HG03060 (cell line): Measurements from ENCODE around the gene TMEM40.
"Not testable (repeated sequence)": the region's sequence is repeated elsewhere in the genome, so short reads cannot be mapped to it uniquely, and the experiment has no call there.

Source experiments
- ATAC-seq: cut with Tn5 transposase; IDR thresholded peaks from one replicate; pipeline ENCODE4 v1.9.1; 2021; ENCODE audit warnings: low read depth, moderate number of reproducible peaks; ENCODE audit not compliant: unreplicated experiment

Gene TMEM40

GRCh38 chr3:12777171-12777570, 18.1 kb upstream of the TMEM40 start:
- no peak for ATAC-seq

GRCh38 chr3:12775970-12776369, 16.9 kb upstream of the TMEM40 start:
- ATAC-seq, result not testable (repeated sequence)

GRCh38 chr3:12775226-12775625, 16.2 kb upstream of the TMEM40 start:
- no peak for ATAC-seq

GRCh38 chr3:12774619-12775018, 15.6 kb upstream of the TMEM40 start:
- ATAC-seq, result no peak

GRCh38 chr3:12773710-12774086, 14.6 kb upstream of the TMEM40 start:
- ATAC-seq, result no peak

- ATAC-seq, result no peak
Measured at GRCh38 chr3:12773030-12773709, 14.1 kb upstream of the TMEM40 start.

GRCh38 chr3:12772462-12772861, 13.4 kb upstream of the TMEM40 start:
- ATAC-seq, result no peak

DNA sequence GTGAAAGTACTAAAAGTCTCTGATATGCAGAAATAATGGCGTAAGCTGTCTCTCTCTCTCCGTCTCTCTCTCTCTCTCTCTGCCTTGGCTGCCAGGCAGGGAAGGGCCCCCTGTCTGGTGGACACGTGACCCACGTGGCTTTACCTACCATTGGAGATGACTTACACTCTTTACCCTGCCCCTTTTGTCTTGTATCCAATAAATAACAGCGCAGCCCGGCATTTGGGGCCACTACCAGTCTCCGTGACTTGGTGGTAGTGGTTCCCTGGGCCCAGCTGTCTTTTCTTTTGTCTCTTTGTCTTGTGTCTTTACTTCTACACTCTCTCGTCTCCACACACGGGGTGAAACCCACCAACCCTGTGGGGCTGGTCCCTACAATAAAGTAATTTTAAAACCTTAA, 12.2 kb upstream of the TMEM40 start:
- no peak for ATAC-seq

GRCh38 chr3:12769761-12770160, 10.7 kb upstream of the TMEM40 start:
- no peak for ATAC-seq

- ATAC-seq, result no peak
Measured at GRCh38 chr3:12768579-12769527, 9.8 kb upstream of the TMEM40 start.

- no peak for ATAC-seq
Measured at GRCh38 chr3:12766541-12766940, 7.5 kb upstream of the TMEM40 start.

DNA sequence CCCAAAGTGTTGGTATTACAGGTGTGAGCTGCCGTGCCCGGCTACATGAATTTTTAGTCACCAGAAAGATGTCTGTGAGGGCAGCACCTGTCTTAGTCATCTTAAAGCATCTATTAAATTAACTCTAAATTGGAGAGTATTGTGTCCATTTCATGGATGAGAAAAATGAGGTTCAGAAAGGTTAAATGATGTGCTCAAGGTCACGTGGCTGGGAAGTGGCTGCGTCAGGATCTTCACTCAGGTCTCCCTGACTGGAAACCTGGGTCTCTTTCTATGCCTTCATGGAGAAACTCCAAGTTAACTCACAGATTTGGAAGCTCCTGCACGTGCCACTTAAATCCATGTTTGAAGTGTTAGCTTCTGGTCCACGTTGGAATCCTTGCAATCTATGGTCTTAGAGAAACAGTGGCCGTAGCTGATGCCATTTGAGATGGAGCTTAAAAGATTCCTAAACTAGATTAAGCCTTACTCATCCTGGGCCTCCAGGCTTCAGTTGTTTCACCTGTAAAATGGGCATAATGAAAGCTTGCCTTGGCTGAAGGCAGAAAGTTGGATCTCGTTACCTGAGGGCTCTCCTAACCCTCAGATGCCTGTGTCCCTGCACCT, 5.2 kb upstream of the TMEM40 start:
- no peak for ATAC-seq

DNA sequence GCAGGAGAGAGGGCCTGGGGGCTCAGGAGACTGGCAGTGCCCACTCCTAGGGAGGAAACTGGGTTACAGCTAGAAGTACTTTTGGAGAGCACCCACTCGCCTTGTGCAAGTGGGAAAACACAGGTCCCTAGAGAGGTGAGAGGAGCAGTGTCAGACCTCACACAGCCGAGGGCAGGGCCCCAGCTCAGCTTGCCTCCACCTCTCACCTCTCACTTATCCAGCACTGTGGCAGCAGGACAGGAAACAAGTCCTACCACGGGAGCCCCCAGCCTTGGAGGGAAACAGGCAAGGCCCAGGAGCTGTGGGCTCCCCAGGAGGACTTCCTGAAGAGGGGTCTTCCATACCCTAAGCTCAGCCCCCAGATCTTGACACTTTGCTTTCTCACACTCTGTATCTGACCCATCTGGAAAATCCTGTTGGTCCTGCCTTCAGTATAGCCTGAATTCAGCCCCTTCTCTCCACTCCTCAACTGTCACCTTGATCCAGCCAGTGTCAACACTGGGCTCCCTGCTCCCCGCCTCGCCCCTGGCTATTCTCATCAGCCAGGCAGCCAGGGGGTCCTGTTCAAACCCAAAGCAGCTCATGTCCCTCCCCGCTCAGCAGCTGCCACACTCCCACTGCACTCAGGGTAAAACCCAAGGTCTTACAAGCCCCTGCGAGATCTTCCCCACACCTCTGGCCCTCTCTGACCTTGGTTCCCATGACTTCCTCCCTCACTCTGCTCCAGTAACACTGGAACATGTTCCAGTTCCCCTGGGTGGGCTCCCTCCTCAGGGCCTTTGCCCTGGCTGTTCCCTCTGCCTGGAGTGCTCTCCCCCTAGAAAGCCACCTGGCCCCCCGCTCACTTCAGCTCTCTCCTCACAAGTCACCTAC, 870 bp upstream of the TMEM40 start:
- ATAC-seq, result no peak

DNA sequence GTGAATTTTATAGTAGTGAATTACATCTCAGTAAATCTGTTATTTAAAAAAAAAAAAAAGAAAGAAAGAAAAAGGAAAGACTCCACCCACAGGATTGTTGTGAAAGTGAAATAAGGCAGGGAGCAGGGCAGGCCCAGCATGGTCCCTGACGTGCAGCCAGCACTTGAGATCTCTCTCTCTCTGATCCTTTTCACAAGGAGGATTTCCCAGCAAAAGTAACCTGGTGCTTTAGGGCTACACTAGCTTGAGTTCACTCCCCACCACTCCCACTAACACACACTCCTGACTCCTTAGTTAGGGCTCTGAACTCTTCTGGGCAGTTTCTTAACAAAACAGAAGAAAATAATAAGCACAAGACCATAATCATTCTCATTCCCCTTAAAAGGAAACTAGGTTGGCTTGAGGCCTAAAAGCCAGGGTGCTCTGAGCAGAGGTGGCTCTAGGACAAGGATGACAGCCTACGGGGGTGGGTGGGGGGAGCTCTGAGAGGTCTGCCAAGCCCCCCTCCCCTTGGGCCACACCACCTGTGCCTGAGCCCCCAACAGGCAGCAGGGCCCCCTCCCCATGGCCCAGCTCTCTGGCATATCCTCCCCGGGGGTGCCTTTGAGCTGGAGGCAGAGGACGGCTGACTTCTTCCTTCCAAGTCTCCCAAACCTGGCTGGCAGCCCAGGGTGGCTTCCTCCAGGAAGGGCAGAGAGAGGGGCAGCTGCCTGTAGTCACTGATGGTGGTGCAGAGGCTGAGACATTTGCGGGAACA, 856 bp downstream of the TMEM40 start:
- ATAC-seq, result no peak

GRCh38 chr3:12756635-12757034, 2.4 kb downstream of the TMEM40 start:
- ATAC-seq, result no peak

DNA sequence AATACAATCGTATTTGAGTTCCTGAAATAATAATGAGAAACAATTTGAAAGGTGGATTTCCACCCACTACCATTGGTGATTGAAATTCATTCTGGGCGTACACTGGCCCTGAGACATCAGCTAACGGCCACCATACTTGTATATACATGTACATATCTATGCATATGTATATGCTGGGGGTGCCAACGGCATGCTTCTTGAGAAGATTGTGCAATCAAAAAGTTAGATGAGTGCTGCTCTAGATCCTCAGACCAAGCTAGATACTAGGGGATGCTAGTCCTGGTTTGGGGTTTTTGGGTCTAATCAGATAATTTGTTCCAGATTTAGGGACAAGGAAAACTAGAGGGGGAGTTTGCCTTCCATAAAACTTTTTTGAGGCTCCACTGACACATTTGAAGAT, 2.9 kb downstream of the TMEM40 start:
- ATAC-seq, result no peak

DNA sequence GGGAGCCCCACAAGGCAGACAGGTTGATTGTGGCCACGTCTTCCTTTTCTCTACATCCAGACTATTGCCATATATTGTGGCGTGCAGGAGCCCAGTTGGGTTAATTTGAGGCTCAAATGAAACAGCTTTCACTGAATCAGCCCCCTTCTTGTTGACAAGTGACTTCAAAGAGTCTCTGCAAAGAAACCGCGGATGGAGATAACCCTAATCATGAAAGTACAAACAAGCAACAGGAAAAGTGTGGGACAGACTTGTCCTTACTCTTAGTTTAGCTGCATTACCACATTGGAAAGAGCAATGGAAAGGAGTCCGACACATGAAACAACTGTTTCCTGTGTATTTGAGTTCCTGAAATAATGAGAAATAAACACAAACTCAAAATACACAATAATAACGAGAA, 3.3 kb downstream of the TMEM40 start:
- ATAC-seq, result no peak

GRCh38 chr3:12754313-12754712, 4.7 kb downstream of the TMEM40 start:
- no peak for ATAC-seq

DNA sequence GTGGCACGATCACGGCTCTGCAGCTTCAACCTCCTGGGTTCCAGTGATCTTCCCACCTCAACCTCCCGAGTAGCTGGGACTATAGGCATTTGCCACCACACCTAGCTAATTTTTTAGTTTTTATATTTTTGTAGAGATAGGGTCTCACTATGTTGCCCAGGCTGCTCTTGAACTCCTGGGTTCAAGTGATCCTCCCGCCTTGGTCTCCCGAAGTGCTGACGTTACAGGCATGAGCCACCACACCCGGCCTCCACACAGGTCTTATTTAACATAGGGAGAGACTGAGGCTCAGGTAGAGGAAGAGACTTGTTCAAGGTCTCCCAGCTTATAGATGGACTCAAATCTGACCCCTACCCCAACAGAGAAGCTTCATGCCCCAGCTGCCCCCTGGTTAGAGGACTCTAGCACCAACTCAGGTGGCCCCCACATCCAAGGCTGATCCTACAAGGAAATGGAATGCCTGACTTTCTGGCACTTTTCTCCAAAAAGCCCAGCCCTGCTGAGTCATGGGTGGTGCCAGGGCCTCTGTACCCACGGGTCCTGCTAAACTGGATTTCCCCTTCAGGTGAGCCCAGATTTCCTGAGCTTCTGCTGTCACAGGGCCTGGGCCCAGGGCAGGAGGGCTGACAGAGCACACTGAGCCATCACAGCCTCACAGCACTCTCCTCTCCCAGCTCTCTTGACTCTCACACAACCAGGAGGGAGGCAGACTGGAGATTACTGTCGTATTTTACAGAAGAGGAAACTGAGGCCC, 5.6 kb downstream of the TMEM40 start:
- no peak for ATAC-seq
